IPS-20b (cell line): ENCODE measurements around the gene OLFM1.

ENCODE experiments used
- H3K27ac ChIP-seq: one replicate; pipeline ENCODE4 v1.5.1; 2013; ENCODE audit warnings: low read length
- H3K27me3 ChIP-seq: 2 replicates; pipeline ENCODE4 v1.6.1; 2013; ENCODE audit warnings: mild to moderate bottlenecking, low read length, inconsistent platforms; ENCODE audit not compliant: insufficient read depth
- H3K36me3 ChIP-seq: 2 replicates; pipeline ENCODE4 v1.6.1; 2013; ENCODE audit warnings: low read depth, mild to moderate bottlenecking, inconsistent platforms, low read length, moderate library complexity; ENCODE audit not compliant: insufficient read depth
- H3K4me1 ChIP-seq: 2 replicates; pipeline ENCODE4 v1.6.1; 2013; ENCODE audit warnings: mild to moderate bottlenecking, control low read depth, inconsistent platforms, low read length, moderate library complexity; ENCODE audit not compliant: insufficient read depth
- H3K4me3 ChIP-seq: 2 replicates; pipeline ENCODE4 v1.5.1; 2013; ENCODE audit warnings: mild to moderate bottlenecking, low read length, inconsistent platforms
- H3K9ac ChIP-seq: 2 replicates; pipeline ENCODE4 v1.6.1; 2013; ENCODE audit warnings: low read depth, mild to moderate bottlenecking, inconsistent platforms, low read length, moderate library complexity
- H3K9me3 ChIP-seq: 2 replicates; pipeline ENCODE4 v1.6.1; 2013; ENCODE audit warnings: mild to moderate bottlenecking, low read depth, low read length, inconsistent platforms; ENCODE audit not compliant: insufficient read depth

Gene OLFM1

DNA sequence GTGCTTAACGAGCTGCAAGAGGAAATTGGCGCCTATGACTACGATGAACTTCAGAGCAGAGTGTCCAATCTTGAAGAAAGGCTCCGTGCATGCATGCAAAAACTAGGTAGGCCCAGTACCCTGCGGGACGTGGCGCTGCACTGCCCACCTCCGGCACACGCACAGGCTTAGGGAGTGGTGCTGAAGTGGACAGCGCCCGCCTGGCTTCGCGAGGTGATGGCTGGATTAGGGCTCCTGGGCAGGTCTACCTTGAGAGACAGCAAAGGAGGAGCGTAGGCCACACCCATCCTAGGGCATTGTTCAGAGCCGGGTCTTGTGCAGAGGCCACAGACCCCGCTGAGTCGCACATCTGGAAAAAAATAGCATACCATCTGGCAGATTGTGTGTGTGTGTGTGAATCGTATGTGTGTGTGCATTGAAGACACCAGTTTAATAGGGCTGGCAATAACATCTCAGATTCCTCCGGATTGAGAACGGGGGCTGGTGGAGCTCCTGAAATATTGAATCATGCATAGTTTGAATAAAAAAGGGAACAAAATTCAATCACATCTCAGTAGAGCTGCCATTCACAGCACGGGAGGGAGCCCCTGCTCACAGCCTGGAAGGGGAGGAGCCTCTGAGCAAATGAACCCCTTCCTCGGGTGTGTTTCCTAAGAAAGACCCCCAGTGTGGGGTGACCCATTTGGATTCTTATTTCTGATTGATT lies 11.1 kb downstream of the OLFM1 start:
- no peak overlapping the region for H3K27ac ChIP-seq
- peaks cover 47% of the 10 kb centered on the region; the same call in 1 of the 2 replicates for H3K36me3 ChIP-seq
- H3K27me3 ChIP-seq = no peaks in the 10 kb centered on the region

DNA sequence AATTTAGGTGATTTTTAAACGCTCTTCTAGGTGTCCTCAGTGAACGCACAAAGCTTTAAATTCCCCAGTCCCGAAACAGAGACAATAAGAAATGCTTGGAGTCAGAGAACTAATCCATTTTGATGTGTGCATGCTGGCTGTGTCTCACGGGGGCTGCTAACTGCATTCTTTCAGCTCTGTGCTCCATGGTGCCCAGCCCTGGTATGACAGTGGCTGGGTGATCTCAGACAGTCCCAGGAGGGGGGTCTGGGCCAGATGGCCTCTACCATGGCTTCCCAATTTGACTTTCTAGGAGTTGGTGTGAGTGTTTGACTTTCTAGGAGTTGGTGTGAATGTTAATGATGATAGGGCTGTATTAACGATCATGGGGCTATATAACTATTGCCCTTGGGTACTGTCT lies 12.1 kb downstream of the OLFM1 start:
- H3K36me3 ChIP-seq = peaks cover 43% of the 10 kb centered on the region; the same call in 1 of the 2 replicates

More for the DNA sequence above, 11.1 kb downstream of the OLFM1 start:
- Histone ChIP-seq H3K9ac (no peak overlapping the region), H3K9me3 (no peaks in the 10 kb centered on the region), H3K4me3 (no peak overlapping the region), H3K4me1 (no peaks in the 10 kb centered on the region)

DNA sequence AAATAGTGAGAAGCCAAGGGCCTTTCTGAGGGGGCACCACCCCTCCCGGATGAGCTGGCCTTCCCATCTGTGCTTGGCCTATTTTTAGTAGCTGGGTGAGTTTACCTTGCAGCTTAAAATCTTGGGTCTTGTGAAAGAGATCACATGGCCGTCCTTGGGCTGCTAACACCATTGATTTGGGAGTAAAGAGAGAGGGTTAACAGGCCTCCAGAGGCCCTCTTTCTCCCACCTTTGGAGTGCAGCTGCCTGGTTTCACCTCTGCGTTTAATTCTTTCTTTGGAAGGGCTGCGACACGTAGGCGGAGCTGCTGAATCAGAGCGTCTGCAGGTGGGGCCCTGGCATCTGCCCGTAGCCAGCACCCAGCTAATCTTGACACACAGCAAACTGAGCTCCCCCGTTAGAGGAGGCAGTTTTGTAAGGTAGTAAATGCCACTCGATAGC lies 12.8 kb downstream of the OLFM1 start:
- Histone ChIP-seq H3K4me1 (no peaks in the 10 kb centered on the region), H3K27me3 (no peaks in the 10 kb centered on the region), H3K4me3 (no peak overlapping the region), H3K9ac (no peak overlapping the region), H3K9me3 (no peaks in the 10 kb centered on the region), H3K27ac (no peak overlapping the region), H3K36me3 (peaks cover 43% of the 10 kb centered on the region; the same call in 1 of the 2 replicates)

More for the DNA sequence above, 12.1 kb downstream of the OLFM1 start:
- Histone ChIP-seq H3K9me3 (no peaks in the 10 kb centered on the region), H3K9ac (no peak overlapping the region), H3K4me3 (no peak overlapping the region), H3K27ac (no peak overlapping the region), H3K27me3 (no peaks in the 10 kb centered on the region), H3K4me1 (no peaks in the 10 kb centered on the region)

DNA sequence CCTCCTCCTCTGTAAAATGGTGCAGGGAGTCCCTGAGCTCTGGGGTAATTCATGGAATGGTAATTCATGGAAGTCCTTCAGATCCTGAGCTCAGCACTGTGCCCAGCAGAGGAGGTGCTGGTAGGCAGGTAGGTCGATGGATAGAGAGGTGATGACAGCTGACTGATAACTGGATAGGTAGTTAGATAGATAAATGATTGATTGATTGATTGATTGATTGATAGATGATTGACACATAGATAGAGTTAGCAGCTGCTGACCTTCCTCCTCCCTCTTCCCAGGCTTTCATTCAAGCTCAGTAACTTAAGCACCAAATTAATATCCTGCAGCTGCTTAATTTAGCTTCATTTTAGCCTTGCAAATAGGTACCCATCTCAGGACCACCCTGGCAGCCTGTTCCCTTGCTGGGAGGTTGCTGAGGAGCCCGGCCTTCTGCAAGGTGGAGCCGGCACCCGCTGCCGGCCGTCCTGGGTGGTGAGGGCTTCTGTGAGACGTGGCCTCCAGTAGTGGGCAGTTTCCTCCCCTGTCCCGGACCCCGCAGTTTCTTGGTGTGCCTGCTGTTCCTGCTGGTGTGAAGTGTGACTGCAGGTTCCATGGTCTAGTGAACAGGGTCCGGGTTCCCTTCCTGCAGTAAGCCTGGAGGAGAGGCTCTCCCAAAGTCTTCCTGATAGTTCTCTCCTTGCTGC lies 13.4 kb downstream of the OLFM1 start:
- Histone ChIP-seq H3K4me1 (no peaks in the 10 kb centered on the region), H3K27ac (no peak overlapping the region), H3K9me3 (no peaks in the 10 kb centered on the region), H3K4me3 (no peak overlapping the region), H3K9ac (no peak overlapping the region), H3K27me3 (no peaks in the 10 kb centered on the region), H3K36me3 (peaks cover 43% of the 10 kb centered on the region; the same call in 1 of the 2 replicates)

DNA sequence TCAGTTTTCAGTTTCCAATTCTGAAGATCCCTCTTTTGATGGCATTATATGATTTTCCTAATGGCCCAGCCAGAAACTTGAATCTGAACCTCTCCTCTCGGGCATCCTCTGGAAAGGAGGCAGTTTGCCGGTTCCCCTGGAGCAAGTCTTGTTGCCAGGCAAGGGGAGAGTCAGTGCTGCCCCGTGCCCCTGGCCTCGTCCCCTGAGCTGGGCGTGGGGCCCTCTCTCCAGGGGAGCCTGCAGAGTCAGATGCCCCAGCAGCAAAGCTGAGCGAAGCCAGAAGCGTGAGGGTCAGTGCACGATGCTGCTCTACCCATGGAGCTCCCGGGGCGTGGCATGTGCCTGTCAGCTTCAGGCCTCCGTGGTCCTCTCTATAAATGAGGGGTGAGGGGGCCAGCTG lies 14.0 kb downstream of the OLFM1 start:
- Histone ChIP-seq H3K9me3 (no peaks in the 10 kb centered on the region), H3K9ac (no peak overlapping the region), H3K36me3 (peaks cover 38% of the 10 kb centered on the region; the same call in 1 of the 2 replicates), H3K4me1 (no peaks in the 10 kb centered on the region), H3K27ac (no peak overlapping the region), H3K4me3 (no peak overlapping the region), H3K27me3 (no peaks in the 10 kb centered on the region)

DNA sequence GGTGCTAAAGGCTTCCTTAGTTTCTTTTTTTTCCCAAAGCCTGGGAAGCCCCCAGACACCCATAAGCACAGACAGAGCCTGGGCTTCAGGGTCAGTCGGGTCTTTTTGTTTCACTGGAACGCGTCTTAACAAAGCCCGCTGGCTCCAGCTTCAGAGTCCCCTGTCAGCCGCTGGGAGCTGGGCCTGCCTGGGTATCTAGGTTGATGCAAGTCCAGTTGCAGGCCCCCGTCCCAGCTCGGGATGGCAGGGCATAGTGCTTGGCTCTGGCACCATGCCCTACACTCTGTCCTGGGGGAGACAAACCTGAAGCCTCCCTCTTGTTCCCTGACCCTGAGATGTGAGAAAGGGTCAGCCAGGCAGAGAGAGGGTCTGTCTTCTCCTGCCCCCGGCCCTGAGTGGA lies 14.5 kb downstream of the OLFM1 start:
- no peaks in the 10 kb centered on the region for H3K4me1 ChIP-seq
- no peak overlapping the region for H3K27ac ChIP-seq
- H3K4me3 ChIP-seq = no peak overlapping the region
- H3K9me3 ChIP-seq = no peaks in the 10 kb centered on the region
- H3K27me3 ChIP-seq = no peaks in the 10 kb centered on the region
- H3K36me3 ChIP-seq = peaks cover 34% of the 10 kb centered on the region; the same call in 1 of the 2 replicates
- no peak overlapping the region for H3K9ac ChIP-seq

DNA sequence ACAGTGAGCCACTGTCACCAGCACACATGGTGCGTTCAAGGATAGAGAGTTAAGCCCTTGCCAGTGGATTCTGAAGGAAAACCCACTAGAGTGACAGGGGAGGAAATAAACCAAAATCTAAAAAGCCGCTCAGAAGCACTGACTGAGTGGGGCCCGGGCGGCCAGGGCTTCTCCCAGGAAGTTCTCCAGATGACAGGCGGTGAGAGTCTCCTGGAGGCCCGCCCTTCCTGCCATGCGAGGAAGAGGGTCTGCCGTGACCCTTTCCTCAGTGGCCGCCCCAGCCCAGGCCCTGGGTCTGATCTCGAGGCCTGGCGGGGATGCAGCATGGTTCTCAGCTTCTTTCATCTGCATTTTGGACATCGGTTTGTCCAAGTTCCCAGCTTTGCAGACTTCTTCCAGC lies 14.9 kb downstream of the OLFM1 start:
- no peaks in the 10 kb centered on the region; the same call in 1 of the 2 replicates for H3K4me1 ChIP-seq
- peaks cover 33% of the 10 kb centered on the region; the same call in 1 of the 2 replicates for H3K36me3 ChIP-seq
- no peaks in the 10 kb centered on the region for H3K9me3 ChIP-seq
- H3K9ac ChIP-seq = no peak overlapping the region
- no peaks in the 10 kb centered on the region for H3K27me3 ChIP-seq
- H3K4me3 ChIP-seq = no peak overlapping the region
- no peak overlapping the region for H3K27ac ChIP-seq

DNA sequence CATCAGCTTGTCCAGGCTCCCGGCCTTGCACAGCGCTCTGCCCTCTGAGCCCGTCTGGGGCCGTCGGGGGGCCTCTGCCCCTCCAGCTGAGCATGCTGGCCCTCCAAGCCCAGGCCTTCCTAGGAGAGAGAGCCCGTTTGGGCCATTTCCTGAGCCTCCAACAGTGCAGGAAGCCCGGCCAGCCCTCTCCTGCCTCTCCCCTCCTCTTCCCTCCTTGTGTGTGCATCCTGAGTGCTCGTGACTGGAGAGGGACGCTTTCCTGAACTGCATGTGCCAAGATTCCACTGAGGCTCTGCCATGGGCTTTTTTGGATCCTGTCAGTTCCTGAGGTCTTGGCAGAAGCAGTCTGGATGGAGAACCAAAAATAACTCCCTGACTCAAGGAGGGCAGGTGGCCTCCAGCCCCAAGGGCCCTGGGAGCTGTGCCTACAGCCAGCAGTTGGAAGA lies 15.6 kb downstream of the OLFM1 start:
- Histone ChIP-seq H3K27me3 (no peaks in the 10 kb centered on the region), H3K4me1 (no peaks in the 10 kb centered on the region; the same call in 1 of the 2 replicates), H3K36me3 (peaks cover 26% of the 10 kb centered on the region; the same call in 1 of the 2 replicates), H3K9ac (no peak overlapping the region), H3K4me3 (no peak overlapping the region), H3K27ac (no peak overlapping the region), H3K9me3 (no peaks in the 10 kb centered on the region)

DNA sequence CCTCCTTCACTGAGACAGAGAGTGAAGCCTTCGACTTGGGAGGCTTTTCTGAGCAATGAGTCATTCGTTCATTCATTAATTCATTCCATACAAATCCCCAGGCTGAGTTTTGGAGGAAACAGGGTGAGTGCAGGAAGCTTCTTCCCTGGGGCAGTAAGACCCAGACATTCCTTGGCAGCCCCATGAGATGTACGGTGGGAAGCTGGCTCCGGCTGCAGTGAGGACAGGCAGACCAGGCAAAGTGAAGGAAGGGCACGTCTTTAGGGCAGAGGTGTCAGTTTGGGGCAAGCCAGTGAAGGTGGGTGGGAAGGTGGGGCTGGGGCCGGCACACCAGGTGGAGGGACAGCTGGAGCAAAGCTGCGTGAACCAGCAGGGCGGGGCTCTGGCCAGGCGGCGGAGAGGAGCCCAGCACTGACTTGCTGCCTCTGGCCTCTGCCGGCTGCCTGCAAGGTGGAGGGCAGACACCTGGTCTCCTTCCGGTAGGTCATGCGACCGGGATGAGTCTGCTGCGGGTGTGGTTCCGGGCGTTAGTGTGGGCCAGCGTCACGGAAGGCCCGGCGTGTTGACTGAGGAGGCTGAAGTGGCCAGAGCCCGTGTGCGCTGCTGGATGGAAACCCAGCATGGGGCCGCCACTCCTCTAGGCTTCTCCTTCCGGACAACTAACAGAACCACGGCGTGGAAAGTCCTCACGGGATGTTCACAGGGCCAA lies 16.6 kb downstream of the OLFM1 start:
- H3K4me1 ChIP-seq = no peaks in the 10 kb centered on the region; the same call in 1 of the 2 replicates
- no peak overlapping the region for H3K4me3 ChIP-seq
- no peak overlapping the region for H3K9ac ChIP-seq
- peaks cover 18% of the 10 kb centered on the region; the same call in 1 of the 2 replicates for H3K36me3 ChIP-seq
- no peaks in the 10 kb centered on the region for H3K9me3 ChIP-seq
- no peak overlapping the region for H3K27ac ChIP-seq
- H3K27me3 ChIP-seq = no peaks in the 10 kb centered on the region

DNA sequence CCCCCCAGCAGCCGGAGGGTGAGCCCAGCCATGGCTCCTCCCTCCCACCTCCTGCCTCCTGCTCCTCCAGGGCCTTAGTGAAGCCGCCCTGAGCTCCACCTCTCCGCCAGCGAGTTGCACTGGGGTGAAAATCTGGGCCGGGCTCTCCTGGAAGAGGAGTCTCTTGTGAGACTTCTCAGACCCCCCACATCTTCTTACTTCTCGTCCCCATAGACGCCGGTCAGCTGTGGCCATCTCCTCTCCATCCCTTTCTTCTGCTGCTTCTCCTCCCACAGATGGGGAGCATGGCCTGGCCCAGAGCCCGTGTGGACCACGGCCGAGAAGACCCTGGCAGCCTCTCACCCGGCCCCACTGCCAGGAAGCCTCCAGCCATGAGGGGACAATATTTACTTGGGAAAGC lies 17.3 kb downstream of the OLFM1 start:
- peaks cover 11% of the 10 kb centered on the region; the same call in 1 of the 2 replicates for H3K36me3 ChIP-seq

DNA sequence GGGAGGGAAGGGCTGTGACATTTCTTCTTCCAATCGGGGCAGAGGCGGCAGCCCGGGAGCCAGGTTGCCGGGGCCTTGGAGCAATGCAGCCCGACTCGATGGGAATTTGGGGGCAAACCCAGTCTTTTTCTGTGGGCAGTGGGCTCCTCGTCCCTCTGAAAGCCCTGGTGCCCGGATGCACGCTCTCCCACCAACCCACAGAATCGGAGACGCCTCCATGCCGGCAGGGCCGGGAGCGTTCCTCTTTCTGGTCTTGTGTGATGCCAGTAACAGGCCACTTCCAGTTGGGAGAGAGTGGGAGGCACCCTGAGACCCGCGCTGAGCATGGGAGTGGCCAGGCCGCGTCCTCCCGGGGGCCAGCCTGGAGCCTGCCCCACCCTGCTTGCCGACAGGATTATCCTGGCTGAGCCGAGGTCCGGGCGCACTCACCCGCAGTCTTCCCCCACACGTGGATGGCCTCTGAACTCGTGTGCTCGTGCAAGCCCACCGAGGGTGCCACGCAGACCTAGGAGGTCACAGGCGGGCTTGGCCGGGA lies 17.8 kb downstream of the OLFM1 start:
- no peaks in the 10 kb centered on the region for H3K27me3 ChIP-seq
- H3K27ac ChIP-seq = no peak overlapping the region
- no peak overlapping the region for H3K4me3 ChIP-seq
- H3K36me3 ChIP-seq = peaks cover 7% of the 10 kb centered on the region; the same call in 1 of the 2 replicates
- H3K9ac ChIP-seq = no peak overlapping the region
- H3K9me3 ChIP-seq = no peaks in the 10 kb centered on the region
- no peaks in the 10 kb centered on the region; the same call in 1 of the 2 replicates for H3K4me1 ChIP-seq

More for the DNA sequence above, 17.3 kb downstream of the OLFM1 start:
- Histone ChIP-seq H3K27ac (no peak overlapping the region), H3K9ac (no peak overlapping the region), H3K27me3 (no peaks in the 10 kb centered on the region), H3K4me3 (no peak overlapping the region), H3K4me1 (no peaks in the 10 kb centered on the region; the same call in 1 of the 2 replicates), H3K9me3 (no peaks in the 10 kb centered on the region)
